GM13976 (cell line): ENCODE measurements around the gene PRXL2A.

Experiments used
- DNase-seq: peaks from one replicate; pipeline ENCODE4 v3.0.0; 2012; ENCODE audit warnings: low spot score
- CTCF ChIP-seq: IDR thresholded peaks from 2 replicates; pipeline ENCODE4 v1.5.1; 2012; ENCODE audit warnings: borderline replicate concordance, mild to moderate bottlenecking; ENCODE audit not compliant: insufficient read depth; ENCODE audit errors: extremely low read depth, missing control alignments, control extremely low read depth
- in situ Hi-C: fragments of 300-500 bp; cut with MboI; formaldehyde crosslinking; loops from one replicate; pipeline ENCODE4 v1.12.0; 2022; ENCODE audit warnings: low sequenced_read_pairs, mixed read lengths, inconsistent platforms; ENCODE audit not compliant: unreplicated experiment

PRXL2A gene

GRCh38 chr10:80447436-80448190 is 39.3 kb downstream of the PRXL2A start:
- no peak for TF ChIP-seq CTCF
- no peak for DNase-seq
- in situ Hi-C loops, result no loop called here

DNA sequence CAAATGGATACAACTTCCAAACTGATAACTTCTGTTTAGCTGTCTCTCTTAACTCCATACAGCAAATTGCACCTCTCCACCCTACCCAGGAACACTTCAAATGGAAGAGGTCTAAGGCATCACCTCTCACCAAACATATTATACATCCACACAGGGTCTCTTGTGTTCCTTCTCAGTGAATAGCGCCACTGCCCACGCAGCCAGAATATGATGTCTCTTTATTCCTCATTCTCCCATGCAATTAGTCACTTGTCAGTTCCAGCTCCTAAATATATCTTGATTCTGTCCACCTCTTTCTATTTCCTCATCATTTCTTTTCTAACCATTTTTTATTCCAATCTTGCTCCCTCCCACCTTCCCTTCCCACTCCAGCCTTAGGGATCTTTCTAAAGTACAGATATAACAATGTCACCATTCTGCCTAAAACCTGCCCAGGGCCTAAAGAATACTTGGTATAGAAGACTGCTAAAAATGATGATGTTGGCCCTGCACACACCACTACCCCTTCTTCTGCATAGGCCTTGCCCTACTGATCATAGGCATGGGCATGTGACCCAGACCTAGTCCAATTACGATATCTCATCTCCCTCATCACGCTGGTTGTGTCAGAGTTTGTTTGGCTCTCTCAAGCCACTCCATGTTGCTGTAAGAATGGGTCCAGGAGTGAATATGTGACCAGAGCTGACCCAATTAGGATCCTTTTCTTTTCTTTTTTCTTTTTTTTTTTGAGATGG is 40.0 kb downstream of the PRXL2A start:
- no peak for DNase-seq
- in situ Hi-C loops, result no loop called here
- no peak for TF ChIP-seq CTCF

DNA sequence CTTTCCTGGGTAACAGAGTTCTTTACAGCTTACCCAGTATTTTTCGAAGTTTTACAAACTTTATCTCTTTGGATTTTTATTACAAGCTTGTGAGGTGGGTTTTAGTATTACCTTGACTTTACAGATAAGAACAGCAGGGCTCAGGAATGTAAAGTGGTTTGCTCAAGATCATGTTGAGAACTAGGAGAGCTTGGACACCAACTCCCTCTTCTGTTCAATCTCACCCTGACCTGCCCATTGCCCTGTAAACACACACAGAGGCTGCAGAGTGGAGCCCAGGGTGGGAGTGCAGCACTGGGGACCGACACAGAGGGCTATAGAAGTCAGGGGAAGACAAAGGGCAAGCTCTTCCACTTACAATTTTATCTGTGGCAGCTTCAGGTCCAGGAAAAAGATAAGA is 41.2 kb downstream of the PRXL2A start:
- DNase-seq, result no peak
- no peak for TF ChIP-seq CTCF
- in situ Hi-C loops, result no loop called here

- no peak for DNase-seq
Observed at GRCh38 chr10:80451132-80451531, 42.8 kb downstream of the PRXL2A start.

GRCh38 chr10:80452069-80452468 is 43.7 kb downstream of the PRXL2A start:
- DNase-seq, result no peak
- TF ChIP-seq CTCF, result no peak
- in situ Hi-C loops, result loop anchor here (5.0 to 10.0 kb wide), 2 partner anchors 50 to 143 kb away; no protein-coding TSS in a partner anchor

More at GRCh38 chr10:80451132-80451531, 42.8 kb downstream of the PRXL2A start:
- in situ Hi-C loops, result loop anchor here (5.0 to 10.0 kb wide), 2 partner anchors 51 to 144 kb away; no protein-coding TSS in a partner anchor
- TF ChIP-seq CTCF, result no peak

DNA sequence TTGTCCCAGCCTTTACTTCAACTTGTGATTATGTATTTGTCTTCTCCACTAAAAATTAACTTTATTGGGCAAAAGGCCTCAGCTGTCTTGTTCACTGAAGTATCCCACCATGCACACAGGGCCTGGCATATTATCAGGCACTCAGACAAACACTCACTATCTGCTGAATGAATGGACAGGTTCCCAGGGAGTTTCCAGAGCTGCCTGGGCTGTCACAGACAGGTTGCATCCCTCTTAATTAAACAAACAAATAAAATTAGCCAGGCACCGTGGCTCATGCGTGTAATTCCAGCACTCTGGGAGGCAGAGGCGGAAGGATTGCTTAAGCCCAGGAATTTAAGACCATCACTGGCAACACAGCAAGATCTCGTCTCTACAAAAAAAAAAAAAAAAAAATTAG is 44.3 kb downstream of the PRXL2A start:
- TF ChIP-seq CTCF, result no peak
- DNase-seq, result no peak
- in situ Hi-C loops, result loop anchor here (5.0 to 10.0 kb wide), 2 partner anchors 50 to 142 kb away; no protein-coding TSS in a partner anchor
